ENCODE data around the gene CTNNBIP1.
A peak's percentile ranks its signal among the peaks of the same experiment; 100 is the strongest.

Gene CTNNBIP1

DNA sequence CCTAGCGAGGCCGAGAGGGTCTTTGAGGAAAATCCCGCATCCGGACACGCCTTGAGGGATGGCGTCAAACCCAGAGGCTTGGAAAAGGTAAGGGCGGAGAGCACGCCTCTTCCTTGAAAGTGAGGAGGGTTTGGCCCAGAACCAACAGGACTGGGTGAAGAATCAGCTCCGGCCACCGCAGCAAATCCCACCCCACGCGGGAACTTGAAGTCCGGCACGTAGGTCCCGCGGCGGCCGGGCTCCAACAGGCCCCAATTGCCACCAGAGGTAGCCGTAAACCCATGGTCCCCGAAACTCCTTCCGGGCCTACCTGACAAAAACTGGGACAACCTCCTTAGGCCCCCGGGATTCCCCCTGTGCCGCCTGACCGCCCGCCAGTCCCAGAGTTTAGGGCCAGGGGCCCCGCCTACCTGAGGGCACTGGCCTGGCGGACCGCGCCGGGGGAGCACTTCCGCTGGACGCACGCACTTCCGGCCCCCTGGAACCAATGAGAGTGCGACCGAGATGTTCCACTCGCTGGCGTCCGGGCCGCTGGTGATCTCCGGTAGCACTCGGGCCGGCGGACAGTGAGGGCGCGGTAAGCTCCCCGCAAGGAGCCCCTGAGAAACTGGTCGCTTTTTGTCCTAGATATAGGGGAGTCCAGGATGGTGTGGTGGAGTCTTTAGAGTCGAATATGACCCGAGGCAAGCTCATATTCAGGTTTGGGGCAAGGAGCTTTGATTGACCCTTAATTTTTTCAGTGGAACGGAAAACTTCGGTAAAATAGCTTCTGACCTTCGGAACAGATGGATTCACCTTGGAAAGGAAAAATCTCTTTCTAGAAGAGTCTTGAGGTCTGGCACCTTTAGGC, 33.1 kb upstream of the CTNNBIP1 start, which contains the start of the genes LZIC and NMNAT1 (continued):
- TF ChIP-seq, protein P1, sequence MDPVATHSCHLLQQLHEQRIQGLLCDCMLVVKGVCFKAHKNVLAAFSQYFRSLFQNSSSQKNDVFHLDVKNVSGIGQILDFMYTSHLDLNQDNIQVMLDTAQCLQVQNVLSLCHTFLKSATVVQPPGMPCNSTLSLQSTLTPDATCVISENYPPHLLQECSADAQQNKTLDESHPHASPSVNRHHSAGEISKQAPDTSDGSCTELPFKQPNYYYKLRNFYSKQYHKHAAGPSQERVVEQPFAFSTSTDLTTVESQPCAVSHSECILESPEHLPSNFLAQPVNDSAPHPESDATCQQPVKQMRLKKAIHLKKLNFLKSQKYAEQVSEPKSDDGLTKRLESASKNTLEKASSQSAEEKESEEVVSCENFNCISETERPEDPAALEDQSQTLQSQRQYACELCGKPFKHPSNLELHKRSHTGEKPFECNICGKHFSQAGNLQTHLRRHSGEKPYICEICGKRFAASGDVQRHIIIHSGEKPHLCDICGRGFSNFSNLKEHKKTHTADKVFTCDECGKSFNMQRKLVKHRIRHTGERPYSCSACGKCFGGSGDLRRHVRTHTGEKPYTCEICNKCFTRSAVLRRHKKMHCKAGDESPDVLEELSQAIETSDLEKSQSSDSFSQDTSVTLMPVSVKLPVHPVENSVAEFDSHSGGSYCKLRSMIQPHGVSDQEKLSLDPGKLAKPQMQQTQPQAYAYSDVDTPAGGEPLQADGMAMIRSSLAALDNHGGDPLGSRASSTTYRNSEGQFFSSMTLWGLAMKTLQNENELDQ (tag by site-specific recombination; IDR thresholded peaks at IDR 0.05; ENCODE audit: low read depth) = no peak
- TF ChIP-seq ZNF394 (tag by site-specific recombination; IDR thresholded peaks at IDR 0.05; ENCODE audit: borderline replicate concordance) = peak; percentile 63; the same call in 1 of the 2 replicates
- peak; percentile 66 for TF ChIP-seq GLIS1 (tag by site-specific recombination; IDR thresholded peaks at IDR 0.05)
- peak; percentile 96 for TF ChIP-seq ZNF335 (tag by site-specific recombination; conservative IDR thresholded peaks at IDR 0.05)
- TF ChIP-seq SP2 (tag by site-specific recombination; IDR thresholded peaks at IDR 0.05) = peak; percentile 94
- TF ChIP-seq ZNF302 (tag by site-specific recombination; IDR thresholded peaks at IDR 0.05; ENCODE audit: low read depth) = no peak
- peak; percentile 98 for TF ChIP-seq ZSCAN30 (tag by site-specific recombination; IDR thresholded peaks at IDR 0.05)
- TF ChIP-seq ZNF514 (tag by site-specific recombination; IDR thresholded peaks at IDR 0.05) = no peak
- TF ChIP-seq ZNF521 (tag by site-specific recombination; IDR thresholded peaks at IDR 0.05) = no peak
- TF ChIP-seq TRIM28 (IDR thresholded peaks at IDR 0.05; ENCODE audit: borderline replicate concordance, low read length) = peak; percentile 68; the same call in 1 of the 2 replicates
- no peak for TF ChIP-seq ZNF112 (tag by site-specific recombination; IDR thresholded peaks at IDR 0.05)
- no peak for TF ChIP-seq ZNF266 (tag by site-specific recombination; IDR thresholded peaks at IDR 0.05; ENCODE audit: low read depth)
- TF ChIP-seq ZNF10 (tag by site-specific recombination; IDR thresholded peaks at IDR 0.05) = no peak
- TF ChIP-seq ZNF2 (tag by site-specific recombination; IDR thresholded peaks at IDR 0.05) = peak; percentile 93
- no peak for TF ChIP-seq RBAK (tag by site-specific recombination; IDR thresholded peaks at IDR 0.05)
- TF ChIP-seq, protein P2, sequence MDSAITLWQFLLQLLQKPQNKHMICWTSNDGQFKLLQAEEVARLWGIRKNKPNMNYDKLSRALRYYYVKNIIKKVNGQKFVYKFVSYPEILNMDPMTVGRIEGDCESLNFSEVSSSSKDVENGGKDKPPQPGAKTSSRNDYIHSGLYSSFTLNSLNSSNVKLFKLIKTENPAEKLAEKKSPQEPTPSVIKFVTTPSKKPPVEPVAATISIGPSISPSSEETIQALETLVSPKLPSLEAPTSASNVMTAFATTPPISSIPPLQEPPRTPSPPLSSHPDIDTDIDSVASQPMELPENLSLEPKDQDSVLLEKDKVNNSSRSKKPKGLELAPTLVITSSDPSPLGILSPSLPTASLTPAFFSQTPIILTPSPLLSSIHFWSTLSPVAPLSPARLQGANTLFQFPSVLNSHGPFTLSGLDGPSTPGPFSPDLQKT (IDR thresholded peaks at IDR 0.05; ENCODE audit: borderline replicate concordance, low read depth, low read length) = no peak
- no peak for TF ChIP-seq ZNF677 (tag by site-specific recombination; IDR thresholded peaks at IDR 0.05)
- no peak for TF ChIP-seq HOXA7 (CRISPR knock-in tag; IDR thresholded peaks at IDR 0.05; ENCODE audit: borderline replicate concordance)
- no peak for TF ChIP-seq ZNF624 (tag by site-specific recombination; IDR thresholded peaks at IDR 0.05)
- TF ChIP-seq ZNF830 (tag by site-specific recombination; IDR thresholded peaks at IDR 0.05; ENCODE audit: low read depth) = no peak
- TF ChIP-seq ZFHX2 (tag by site-specific recombination; conservative IDR thresholded peaks at IDR 0.05) = peak; percentile 74
- no peak for TF ChIP-seq ZNF791 (tag by site-specific recombination; IDR thresholded peaks at IDR 0.05)
- TF ChIP-seq, protein P3, sequence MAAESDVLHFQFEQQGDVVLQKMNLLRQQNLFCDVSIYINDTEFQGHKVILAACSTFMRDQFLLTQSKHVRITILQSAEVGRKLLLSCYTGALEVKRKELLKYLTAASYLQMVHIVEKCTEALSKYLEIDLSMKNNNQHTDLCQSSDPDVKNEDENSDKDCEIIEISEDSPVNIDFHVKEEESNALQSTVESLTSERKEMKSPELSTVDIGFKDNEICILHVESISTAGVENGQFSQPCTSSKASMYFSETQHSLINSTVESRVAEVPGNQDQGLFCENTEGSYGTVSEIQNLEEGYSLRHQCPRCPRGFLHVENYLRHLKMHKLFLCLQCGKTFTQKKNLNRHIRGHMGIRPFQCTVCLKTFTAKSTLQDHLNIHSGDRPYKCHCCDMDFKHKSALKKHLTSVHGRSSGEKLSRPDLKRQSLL (tag by site-specific recombination; IDR thresholded peaks at IDR 0.05) = no peak; the same call in 1 of the 2 replicates
- no peak for TF ChIP-seq ZNF837 (tag by site-specific recombination; IDR thresholded peaks at IDR 0.05)
- TF ChIP-seq REPIN1 (tag by site-specific recombination; IDR thresholded peaks at IDR 0.05; ENCODE audit: low read depth) = peak; percentile 89; the same call in 1 of the 2 replicates
- TF ChIP-seq, protein P4, sequence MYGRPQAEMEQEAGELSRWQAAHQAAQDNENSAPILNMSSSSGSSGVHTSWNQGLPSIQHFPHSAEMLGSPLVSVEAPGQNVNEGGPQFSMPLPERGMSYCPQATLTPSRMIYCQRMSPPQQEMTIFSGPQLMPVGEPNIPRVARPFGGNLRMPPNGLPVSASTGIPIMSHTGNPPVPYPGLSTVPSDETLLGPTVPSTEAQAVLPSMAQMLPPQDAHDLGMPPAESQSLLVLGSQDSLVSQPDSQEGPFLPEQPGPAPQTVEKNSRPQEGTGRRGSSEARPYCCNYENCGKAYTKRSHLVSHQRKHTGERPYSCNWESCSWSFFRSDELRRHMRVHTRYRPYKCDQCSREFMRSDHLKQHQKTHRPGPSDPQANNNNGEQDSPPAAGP (tag by site-specific recombination; IDR thresholded peaks at IDR 0.05) = peak; percentile 98
- TF ChIP-seq, protein P5, sequence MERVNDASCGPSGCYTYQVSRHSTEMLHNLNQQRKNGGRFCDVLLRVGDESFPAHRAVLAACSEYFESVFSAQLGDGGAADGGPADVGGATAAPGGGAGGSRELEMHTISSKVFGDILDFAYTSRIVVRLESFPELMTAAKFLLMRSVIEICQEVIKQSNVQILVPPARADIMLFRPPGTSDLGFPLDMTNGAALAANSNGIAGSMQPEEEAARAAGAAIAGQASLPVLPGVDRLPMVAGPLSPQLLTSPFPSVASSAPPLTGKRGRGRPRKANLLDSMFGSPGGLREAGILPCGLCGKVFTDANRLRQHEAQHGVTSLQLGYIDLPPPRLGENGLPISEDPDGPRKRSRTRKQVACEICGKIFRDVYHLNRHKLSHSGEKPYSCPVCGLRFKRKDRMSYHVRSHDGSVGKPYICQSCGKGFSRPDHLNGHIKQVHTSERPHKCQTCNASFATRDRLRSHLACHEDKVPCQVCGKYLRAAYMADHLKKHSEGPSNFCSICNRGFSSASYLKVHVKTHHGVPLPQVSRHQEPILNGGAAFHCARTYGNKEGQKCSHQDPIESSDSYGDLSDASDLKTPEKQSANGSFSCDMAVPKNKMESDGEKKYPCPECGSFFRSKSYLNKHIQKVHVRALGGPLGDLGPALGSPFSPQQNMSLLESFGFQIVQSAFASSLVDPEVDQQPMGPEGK (tag by site-specific recombination; IDR thresholded peaks at IDR 0.05) = peak; percentile 95
- no peak for TF ChIP-seq ZNF701 (tag by site-specific recombination; IDR thresholded peaks at IDR 0.05)
- TF ChIP-seq, protein P6, sequence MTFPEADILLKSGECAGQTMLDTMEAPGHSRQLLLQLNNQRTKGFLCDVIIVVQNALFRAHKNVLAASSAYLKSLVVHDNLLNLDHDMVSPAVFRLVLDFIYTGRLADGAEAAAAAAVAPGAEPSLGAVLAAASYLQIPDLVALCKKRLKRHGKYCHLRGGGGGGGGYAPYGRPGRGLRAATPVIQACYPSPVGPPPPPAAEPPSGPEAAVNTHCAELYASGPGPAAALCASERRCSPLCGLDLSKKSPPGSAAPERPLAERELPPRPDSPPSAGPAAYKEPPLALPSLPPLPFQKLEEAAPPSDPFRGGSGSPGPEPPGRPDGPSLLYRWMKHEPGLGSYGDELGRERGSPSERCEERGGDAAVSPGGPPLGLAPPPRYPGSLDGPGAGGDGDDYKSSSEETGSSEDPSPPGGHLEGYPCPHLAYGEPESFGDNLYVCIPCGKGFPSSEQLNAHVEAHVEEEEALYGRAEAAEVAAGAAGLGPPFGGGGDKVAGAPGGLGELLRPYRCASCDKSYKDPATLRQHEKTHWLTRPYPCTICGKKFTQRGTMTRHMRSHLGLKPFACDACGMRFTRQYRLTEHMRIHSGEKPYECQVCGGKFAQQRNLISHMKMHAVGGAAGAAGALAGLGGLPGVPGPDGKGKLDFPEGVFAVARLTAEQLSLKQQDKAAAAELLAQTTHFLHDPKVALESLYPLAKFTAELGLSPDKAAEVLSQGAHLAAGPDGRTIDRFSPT (tag by site-specific recombination; IDR thresholded peaks at IDR 0.05) = peak; percentile 97
- TF ChIP-seq ZNF239 (tag by site-specific recombination; IDR thresholded peaks at IDR 0.05) = no peak
- TF ChIP-seq GLI2 (tag by site-specific recombination; IDR thresholded peaks at IDR 0.05; ENCODE audit: borderline replicate concordance, low read depth) = no peak

Measured in HEK293 (cell line).